GM21737 (cell line): ENCODE measurements around the gene FHIT.

ENCODE experiments used
- ATAC-seq: cut with Tn5 transposase; IDR thresholded peaks from one replicate; pipeline ENCODE4 v1.9.1; 2021; ENCODE audit warnings: mild to moderate bottlenecking, moderate library complexity; ENCODE audit not compliant: unreplicated experiment

FHIT gene

DNA sequence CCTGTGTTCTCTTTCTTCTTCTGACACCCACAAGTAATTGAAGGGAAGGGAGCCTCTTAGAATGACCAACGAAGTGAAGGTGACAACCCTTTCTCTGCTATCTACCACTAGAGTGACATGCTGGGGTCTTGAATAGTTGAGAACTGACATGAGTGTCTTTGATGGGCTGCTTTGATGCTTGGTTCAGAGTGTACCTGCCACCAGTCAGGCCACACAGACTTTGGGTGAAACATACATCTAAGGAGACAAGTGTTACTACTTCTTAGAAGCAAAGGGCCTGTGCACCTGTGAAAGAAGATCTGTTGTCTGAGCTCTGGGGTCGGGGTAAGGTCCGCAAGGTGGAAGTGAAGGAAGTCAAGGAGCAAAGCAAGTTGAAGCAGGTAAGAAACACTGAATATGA is 1160.7 kb downstream of the FHIT start:
- no peak for ATAC-seq

- no peak for ATAC-seq
Observed at GRCh38 chr3:60086811-60087210, 1164.4 kb downstream of the FHIT start.

DNA sequence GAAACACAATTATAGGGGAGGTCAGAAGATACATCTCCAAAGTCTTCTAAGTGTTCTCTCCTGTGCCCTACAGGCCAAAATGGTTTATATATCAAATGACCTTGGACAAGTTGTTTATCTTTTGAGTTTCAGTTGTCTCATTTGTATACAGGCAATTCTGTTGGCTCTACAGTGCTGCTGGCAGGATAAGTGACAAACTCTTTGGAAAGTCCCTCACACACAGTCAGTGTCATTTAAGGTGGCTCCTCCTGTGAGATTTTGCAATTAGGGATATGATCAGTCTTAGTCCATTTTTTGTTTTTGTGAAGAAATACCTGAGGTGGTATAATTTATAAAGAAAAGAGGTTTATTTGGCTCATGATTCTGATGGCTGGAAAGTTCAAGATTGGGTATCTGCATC is 1165.6 kb downstream of the FHIT start:
- no peak for ATAC-seq

- no peak for ATAC-seq
Observed at GRCh38 chr3:60081381-60082095, 1169.7 kb downstream of the FHIT start.

DNA sequence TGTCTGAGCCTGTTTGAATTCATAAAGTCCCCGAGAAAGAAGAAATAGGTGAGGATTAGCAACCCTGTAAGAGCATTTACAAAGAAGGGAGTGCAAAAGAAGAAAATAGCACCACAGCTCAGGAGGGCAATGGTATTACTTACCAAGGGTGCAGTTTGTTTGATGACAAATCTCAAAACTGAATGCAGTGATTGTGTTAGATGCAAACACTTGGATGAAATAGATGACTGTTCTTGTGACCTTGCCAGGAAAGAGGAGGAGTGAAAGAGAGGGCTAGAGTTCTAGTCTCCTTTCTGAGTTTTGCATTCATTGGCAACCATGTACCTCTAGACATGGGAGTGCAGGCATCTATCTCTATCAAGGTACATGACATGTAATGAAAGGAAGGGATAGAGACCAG is 1170.6 kb downstream of the FHIT start:
- ATAC-seq, result no peak

- ATAC-seq, result no peak
Observed at GRCh38 chr3:60079076-60079475, 1172.2 kb downstream of the FHIT start.

DNA sequence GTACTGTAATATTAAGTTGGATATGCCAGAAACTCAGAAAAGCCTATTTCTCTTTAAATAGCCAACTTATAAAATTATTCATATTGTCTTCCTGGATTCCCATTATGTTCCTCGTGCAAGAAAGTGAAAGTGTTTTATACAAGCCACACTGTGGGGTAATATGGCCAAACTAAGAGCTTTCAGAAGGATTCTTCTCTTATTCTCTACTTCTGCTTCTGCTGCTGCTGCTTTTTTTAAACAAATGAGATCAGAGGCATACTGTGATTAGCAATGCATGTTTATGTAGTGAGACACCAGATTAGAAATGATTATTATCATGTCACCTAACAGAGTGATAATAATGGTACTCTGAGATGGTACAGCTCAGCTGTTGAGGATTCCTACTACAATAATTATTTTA is 1174.9 kb downstream of the FHIT start:
- ATAC-seq, result no peak

DNA sequence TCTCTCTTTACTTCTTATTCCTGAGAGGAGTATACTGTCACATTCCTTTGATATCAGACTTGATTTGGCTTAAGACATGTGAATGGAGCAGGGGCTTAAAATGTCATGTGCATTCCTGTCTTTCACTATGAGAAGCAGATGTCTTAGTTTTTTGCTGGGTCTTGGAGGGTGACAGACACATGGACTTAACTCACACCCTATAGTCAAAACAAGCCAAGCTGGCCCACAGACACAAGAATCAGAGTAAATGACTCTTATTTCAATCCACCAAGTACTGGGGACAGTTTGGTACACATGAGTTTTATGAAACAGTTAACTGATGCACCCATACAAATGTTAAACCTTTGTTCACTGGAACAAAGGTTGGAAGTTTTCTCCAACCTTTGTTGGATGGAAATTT is 1177.3 kb downstream of the FHIT start:
- no peak for ATAC-seq

DNA sequence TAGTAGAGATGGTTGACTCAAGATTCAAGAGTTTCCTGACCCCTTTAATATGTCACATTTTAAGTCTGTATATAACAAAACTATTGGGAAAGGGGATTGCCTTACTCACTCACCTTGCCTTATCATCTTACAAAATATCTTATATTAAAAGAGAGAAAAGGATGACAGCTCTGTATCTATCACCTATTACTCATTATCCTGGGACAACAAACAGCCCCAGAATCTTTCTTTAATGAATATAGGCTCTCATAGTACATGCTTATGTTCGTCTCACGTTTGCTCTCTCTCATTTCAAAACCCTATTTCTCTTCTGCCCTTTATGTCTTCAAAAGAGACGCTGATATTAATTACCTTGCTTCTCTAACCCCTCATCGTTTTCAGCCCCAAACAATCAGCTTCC is 1178.0 kb downstream of the FHIT start:
- no peak for ATAC-seq

- ATAC-seq, result no peak
Observed at GRCh38 chr3:60070366-60070765, 1180.9 kb downstream of the FHIT start.

DNA sequence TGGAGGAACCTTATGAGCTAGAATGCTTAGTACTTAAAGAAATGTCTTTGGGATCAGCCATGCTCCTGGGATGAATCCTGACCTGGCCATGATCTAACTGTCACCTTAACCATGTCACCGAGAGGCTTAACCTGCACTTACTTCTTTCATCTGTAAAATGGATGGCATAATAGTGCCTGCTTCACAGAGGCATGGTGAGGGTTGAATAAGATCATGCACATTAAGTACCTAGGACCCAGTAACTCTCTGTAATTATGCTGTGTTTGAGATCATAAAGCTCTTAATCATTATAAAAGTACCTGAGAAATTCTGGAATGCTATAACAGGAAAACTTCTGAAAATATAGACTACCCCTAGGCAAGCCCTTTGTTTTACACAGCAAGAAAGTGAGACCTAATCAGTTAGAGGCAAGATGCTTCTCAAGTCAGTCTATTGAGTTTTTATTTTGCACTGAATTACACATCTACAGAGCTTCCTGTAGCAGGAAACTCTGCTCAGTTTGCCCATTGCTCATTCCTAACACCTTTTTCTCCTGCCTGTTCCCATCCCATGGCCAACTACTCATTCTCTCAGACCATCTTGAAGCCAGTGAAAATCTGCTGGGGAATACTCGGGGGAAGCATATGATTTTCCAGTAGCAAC is 1185.9 kb downstream of the FHIT start:
- no peak for ATAC-seq

DNA sequence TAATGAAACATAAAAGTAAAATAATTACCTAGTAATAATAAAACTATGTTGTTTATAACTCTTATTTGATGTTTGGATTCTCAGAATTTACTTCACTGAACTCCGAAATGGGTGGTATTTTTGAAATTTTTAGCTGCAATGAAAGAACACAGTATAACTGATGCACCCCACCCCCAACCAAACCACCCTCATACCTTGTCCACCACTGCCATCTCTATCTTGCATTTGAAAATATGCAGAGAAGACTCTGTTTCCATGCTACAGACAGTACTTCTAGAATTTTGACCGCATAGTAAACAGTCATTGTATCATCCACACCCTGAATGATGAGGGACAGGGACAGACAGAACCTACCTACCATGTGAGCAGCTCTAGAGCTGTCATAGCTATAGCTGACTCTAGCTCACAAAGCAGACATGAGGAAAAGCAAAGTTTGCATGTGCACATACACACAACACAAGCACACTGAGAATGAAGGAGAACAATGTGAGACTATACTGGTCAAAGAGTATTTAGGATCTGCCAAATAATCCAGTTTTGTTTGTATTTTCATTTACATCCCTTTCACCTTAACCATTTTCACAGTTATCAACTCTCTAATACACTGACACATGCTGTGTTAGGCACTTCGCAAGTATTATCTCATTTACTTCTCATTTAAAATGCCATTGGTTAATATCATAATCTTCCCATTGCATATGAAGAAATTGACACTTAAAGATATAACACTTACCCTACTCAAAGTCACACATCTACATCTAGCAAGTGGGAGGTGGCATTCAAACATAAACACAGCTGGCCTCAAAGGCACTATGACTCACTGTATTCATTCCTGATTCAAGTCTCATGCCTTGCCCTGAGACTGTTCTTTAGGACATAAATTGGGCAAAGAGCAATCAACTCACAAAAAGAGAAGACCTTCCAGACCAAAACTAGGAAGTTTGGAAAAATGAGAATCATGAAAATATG is 1186.8 kb downstream of the FHIT start:
- no peak for ATAC-seq

DNA sequence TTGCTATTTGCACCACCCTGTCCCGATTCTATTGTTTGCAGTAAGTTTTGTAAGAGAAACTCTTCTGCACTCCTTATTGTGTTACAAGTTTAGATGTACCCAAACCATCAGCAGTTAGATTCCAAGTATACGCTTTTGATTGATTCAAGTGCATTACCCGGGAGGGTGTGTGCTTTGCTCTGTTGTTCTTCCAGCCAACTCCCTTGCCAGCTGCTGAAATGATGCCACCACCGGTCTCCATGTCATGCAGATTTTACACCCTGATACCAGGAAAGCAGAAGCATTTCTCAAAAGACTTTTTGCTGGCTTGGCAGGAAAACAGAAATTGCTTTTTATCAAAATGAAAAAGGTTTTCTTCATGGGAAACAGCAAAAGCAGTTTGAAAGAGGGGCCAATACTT is 1194.8 kb downstream of the FHIT start:
- ATAC-seq, result no peak

DNA sequence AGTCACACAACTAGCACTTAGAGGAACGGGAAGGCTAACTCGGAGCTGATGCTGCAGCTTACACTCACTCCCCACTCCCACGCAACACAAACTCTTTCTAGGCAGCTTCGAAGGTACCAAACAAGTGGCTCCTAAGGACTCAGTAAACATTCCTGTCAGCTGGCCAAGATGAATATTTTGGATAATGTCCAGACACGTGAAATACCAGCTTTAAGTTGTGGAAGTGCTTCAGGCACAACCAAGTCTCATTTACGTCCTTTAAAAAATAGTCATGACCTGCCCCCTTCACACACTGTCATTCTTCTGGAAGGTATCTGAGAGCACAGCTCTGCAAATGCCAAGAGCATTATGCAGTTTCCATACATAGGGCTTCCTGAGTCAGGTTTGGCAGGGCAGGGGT is 1195.5 kb downstream of the FHIT start:
- ATAC-seq, result no peak

DNA sequence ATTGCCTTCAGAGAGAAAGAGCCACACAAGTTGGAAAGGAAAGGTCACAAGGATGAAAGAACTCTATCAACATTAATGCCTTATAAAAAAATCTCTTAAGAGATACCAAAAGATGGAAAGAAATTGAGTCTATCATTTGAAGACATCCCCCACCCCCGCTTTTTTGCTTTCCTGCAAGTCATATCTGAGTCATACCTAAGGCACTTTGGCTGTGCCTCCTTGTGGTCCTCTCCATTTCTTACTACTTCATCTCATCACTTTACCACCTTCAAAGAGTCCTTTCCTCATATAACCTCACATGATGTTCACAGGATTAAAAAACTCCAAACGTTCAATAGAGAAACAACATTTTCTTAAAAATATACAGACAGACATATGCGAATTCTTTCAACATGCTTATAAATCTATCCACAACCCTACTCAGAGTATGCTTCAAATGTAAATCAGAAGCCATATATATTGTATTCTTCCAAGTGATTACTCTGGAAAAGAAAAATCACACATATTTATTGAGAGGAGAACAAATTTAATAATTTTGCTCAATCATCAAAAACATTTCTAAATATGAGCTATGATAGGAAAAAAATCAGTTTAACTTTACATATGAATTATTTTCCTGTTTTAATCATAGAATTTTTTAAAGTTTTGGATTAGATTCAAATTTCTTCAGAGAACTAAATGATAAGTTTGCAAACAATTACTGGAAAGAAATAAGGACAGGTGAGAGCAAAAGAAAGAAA is 1197.6 kb downstream of the FHIT start:
- no peak for ATAC-seq

DNA sequence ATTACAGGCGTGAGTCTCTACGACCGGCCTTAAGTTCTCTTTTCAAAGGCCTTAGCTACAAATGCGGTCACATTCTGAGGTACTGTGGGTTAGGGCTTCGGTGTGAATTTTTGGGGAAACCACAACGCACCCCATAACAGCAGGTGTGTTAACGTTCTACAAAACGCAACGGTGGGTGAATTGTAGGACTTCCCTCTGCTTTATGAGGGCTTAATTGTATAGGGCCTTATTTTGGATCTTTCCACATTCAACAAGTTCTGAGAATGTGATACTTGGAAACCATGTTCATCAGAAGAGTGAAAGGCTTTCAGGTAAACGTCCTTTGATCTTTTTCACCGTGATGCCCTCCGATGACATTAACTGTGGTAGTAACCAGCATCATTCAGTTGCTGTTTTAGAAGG is 1202.8 kb downstream of the FHIT start:
- ATAC-seq, result no peak

DNA sequence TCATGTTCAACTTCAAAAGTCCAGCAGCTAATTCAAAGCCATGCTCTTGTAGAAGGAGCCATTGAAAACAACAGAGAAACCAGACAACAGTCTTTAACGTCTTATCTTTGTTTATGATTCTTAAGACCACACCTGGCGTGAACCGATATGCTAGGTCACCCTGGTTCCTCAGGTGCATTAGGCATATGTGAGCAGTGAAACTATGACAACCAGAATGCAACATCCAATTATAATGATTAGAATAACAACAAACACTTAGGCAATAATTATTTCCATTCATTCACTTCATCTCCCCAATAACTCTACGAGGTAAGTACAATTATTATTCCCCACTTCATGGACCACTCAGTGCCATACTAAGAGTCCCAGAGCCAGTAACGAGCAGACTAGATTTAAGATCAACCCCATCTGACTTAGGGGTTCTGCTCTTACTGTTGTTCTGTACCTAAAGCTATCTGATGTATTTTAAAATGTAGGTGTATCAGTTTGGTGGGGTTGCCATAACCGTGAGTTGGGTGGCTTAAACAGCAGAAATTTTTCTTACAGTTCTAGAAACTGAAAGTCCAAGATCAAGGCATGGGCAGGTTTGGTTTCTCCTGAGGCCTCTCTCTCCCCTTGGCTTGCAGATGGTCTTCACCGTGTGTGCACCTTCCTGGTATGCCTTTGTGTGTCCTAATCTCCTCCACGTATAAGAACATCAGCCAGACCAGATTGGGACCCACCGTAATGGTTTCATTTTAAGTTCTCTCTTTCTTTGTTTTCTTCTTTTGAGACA is 1203.6 kb downstream of the FHIT start:
- ATAC-seq, result no peak

- ATAC-seq, result no peak
Observed at GRCh38 chr3:60046210-60046609, 1205.0 kb downstream of the FHIT start.

DNA sequence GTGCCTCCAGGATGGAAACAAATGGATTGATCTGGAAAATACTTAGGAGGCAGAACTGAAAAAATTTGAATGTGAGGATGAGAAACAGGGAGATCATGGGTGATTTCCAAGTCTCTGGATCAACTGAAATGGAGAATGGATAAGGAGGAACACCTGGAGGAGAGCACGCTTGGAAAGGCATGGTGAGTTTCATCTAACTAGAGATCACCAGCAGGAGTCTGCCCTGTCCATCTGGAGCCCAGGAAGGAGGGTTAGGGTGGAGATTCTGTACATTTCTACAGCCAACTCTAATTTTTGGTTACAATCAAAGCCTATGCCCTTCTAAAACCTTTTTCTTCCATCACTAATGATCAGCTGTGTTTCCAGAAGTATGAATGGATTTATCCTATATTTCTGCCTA is 1205.6 kb downstream of the FHIT start:
- no peak for ATAC-seq

DNA sequence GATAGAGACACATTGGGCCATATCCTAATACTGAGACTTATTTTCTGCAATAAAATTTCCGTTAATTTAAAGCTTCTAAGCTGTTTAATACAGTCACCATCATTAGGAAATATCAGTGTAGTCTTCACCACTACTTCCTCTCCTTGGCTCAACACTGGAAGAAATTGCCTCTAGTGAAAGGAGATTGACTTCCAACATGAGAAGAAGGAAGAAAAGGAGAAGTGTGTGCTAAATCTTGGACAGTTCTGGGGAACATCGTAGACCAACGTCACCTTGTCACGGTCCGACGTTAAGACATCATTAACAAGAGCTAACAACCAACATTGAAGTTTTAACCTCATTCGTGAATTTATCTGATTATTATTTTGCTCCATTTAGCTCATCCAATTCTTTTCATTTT is 1214.4 kb downstream of the FHIT start:
- ATAC-seq, result no peak
